EH (cell line): Measurements from ENCODE around the gene LGI4.
"Not testable (repeated sequence)": the region's sequence is repeated elsewhere in the genome, so short reads cannot be mapped to it uniquely, and the experiment has no call there.

Experiments used
- DNase-seq: peaks from one replicate; pipeline ENCODE4 v3.0.0-alpha.2; 2015; ENCODE audit warnings: low read depth

LGI4 gene

GRCh38 chr19:35105411-35106290 lies 29.2 kb downstream of the LGI4 start:
- DNase-seq = no peak

GRCh38 chr19:35105047-35105410 lies 29.8 kb downstream of the LGI4 start:
- DNase-seq = no peak

GRCh38 chr19:35104361-35104760 lies 30.5 kb downstream of the LGI4 start:
- DNase-seq = no peak

- not testable (repeated sequence) for DNase-seq
Measured at GRCh38 chr19:35103614-35104013, 31.2 kb downstream of the LGI4 start.

GRCh38 chr19:35101949-35102348 lies 32.9 kb downstream of the LGI4 start:
- DNase-seq = not testable (repeated sequence)

- no peak for DNase-seq
Measured at GRCh38 chr19:35100588-35101533, 34.0 kb downstream of the LGI4 start.

GRCh38 chr19:35099897-35100275 lies 35.0 kb downstream of the LGI4 start:
- DNase-seq = no peak

- DNase-seq = no peak
Measured at GRCh38 chr19:35099155-35099896, 35.5 kb downstream of the LGI4 start.

- DNase-seq = no peak
Measured at GRCh38 chr19:35098413-35099049, 36.3 kb downstream of the LGI4 start.

GRCh38 chr19:35095667-35096368 lies 39.0 kb downstream of the LGI4 start:
- DNase-seq = no peak

- DNase-seq = no peak
Measured at GRCh38 chr19:35094656-35095055, 40.2 kb downstream of the LGI4 start.

- DNase-seq = no peak
Measured at GRCh38 chr19:35093941-35094647, 40.8 kb downstream of the LGI4 start.

GRCh38 chr19:35093430-35093829 lies 41.4 kb downstream of the LGI4 start:
- DNase-seq = no peak

- peak; percentile 69 for DNase-seq
Measured at GRCh38 chr19:35090506-35091214, 44.2 kb downstream of the LGI4 start.

GRCh38 chr19:35090160-35090505 lies 44.7 kb downstream of the LGI4 start:
- DNase-seq = no peak

GRCh38 chr19:35089554-35089953 lies 45.3 kb downstream of the LGI4 start:
- no peak for DNase-seq

- DNase-seq = peak; percentile 96
Measured at GRCh38 chr19:35088131-35088913, 46.5 kb downstream of the LGI4 start.

- DNase-seq = no peak
Measured at GRCh38 chr19:35087393-35087792, 47.5 kb downstream of the LGI4 start.

GRCh38 chr19:35086455-35086854 lies 48.4 kb downstream of the LGI4 start:
- DNase-seq = no peak
